ENCODE results near the gene NBAS.
A peak's percentile ranks its signal among the peaks of the same experiment; 100 is the strongest.

- TF ChIP-seq POLR2AphosphoS5 (IDR thresholded peaks at IDR 0.05; ENCODE audit: low read depth, low read length), result no peak
- TF ChIP-seq CTCF (IDR thresholded peaks at IDR 0.05), result peak; percentile 78
Observed at GRCh38 chr2:15159751-15160177, 401.4 kb downstream of the NBAS start.

Data from Panc1 (cell line).